Measurements from ENCODE around the gene NF1. TPM values are rescaled to one million over a fixed set of nuclear protein-coding genes. Genes with fewer than 3 reads are reported as not detected.

NF1 gene
- polyA plus RNA-seq, 1 donor from 2014 or later = 10.0 TPM

DNA sequence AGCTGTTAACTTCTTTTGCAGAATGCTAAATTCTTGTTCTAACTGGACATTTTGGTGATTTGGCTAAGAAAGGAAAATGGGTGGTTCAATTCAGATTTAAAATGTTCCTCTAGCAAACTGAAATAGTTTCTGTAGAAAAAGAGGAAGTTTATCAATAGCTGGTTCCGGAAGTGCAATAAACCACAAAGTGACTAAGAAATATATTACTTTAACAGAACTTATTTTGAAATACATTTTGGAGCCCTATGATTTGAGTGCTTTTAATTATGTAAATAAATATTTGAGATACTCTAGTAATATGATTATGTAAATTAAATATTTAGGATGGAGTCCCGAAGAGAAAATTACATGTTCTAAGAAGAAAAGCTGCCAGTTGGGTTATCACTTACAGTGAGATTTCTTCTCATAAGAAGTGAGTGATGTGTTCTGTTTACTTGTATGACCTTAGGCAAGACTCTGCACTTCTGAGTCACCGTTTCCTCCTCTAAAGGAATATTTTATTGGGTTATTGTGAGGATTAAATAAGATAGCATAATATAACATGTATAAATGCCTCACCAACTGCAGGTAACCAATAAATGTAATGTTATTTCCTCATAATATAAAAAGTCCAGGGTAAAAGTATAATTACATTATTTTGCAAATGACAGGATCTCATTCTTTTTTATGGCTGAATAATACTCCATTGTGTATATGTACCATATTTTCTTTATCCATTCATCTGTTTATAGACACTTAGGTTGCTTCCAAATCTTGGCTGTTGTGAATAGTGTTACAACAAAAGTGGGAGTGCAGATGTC, 219.4 kb downstream of the NF1 start, which contains the start of gene EVI2B:
TSS of gene EVI2B (minus strand) at position 73 of the 800 bp plus-strand sequence. CDS start 8,445 bp downstream, outside the sequence.
- peaks cover 19 to 26% (median 24%) of the 10 kb centered on the region in 3 donors for H3K4me1 Mint-ChIP-seq
- peaks cover 2% of the 10 kb centered on the region for H3K36me3 Mint-ChIP-seq
- H3K27ac Mint-ChIP-seq = peak within 1 kb of the TSS; percentile 42 to 96 (median 93)
- no peaks in the 10 kb centered on the region for H3K9me3 Mint-ChIP-seq
- peak within 1 kb of the TSS; percentile 82 to 96 (median 94) for H3K4me3 Mint-ChIP-seq
- no peaks in the 10 kb centered on the region for H3K27me3 Mint-ChIP-seq

DNA sequence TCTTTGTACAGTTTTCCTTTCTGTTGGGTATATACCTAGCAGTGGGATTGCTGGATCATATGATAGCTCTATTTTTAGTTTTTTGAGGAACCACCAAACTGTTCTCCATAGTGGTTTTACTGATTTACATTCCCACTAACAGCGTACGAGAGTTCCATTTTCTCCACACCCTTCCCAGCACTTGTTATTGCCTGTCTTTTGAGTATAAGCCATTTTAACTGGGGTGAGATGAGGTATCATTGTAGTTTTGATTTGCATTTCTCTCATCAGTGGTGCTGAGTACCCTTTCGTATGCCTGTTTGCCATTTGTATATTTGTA, 220.0 kb downstream of the NF1 start:
- H3K4me1 Mint-ChIP-seq = peaks cover 17 to 24% (median 22%) of the 10 kb centered on the region in 3 donors
- H3K9me3 Mint-ChIP-seq = no peaks in the 10 kb centered on the region
- peak overlapping the region; percentile 65 to 95 (median 88) for H3K4me3 Mint-ChIP-seq
- H3K27me3 Mint-ChIP-seq = no peaks in the 10 kb centered on the region
- H3K36me3 Mint-ChIP-seq = peaks cover 2% of the 10 kb centered on the region
- peak overlapping the region; percentile 42 to 96 (median 55) for H3K27ac Mint-ChIP-seq

DNA sequence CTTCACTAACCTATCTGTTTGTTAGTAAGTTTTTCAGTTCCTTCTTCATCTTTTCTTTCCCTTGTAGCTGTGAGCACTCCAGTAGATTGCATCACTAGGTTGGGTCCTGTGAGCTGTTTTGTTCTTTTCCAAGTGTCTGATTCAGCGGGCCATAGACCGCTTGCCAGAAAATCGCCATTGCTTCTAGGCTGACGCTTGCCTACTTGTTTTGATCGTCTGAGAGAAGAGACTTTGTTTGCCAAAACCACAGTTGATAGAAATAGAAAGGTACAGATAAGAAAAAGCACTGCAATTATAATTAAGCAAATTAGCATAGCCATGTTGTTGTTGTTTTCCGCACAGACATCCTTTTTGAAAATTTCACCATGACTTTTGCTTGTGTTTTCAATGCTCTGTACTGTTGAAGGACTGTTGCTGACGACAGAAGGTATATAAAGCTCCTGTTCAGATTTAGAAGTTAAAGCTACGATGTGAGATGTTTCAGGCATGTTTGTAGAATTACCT, 223.6 kb downstream of the NF1 start:
- H3K9me3 Mint-ChIP-seq = no peaks in the 10 kb centered on the region
- H3K4me1 Mint-ChIP-seq = peaks cover 25 to 33% (median 28%) of the 10 kb centered on the region in 3 donors
- peak overlapping the region; percentile 90 to 95 (median 94) for H3K4me3 Mint-ChIP-seq
- no peaks in the 10 kb centered on the region for H3K36me3 Mint-ChIP-seq
- no peaks in the 10 kb centered on the region for H3K27me3 Mint-ChIP-seq
- peak overlapping the region; percentile 90 to 94 (median 92) for H3K27ac Mint-ChIP-seq

DNA sequence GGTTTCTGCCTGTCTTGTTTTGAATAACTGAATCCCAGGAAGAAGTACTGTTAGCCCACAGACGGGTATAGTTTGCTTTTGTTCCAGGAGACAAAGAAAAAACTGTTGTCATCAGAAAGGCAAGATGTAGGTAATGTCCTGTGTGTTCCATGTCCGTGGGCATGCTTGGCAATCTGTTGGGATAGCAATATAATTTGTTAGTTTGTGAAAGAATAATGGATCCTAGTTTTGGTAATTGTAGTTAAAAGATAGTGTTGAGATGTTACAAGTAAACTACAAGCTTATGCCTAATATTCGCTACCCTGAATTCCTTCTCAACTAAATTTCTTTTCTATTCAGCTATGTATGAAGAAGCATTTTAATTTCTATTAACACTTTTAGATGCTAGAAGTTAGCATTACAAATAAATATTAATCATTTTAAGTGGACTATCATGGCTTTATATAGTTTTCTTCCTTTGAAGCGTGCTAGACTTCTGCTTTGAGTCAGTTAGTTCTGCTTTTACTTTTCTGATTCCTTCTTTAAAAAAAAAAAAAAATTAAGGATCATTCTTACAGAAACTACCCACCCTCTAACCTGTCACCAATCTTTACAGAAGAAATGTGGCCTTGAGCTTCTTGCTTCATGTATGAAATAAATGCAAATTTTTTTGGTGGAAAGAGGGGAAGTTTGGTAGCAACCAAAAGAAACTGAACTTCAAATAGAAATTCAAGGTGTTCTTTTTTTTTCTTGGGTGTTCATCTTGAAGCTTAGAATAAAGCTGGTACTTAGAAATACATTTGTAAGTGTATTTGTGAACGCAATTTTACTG, 224.3 kb downstream of the NF1 start:
- no peaks in the 10 kb centered on the region for H3K36me3 Mint-ChIP-seq
- H3K4me3 Mint-ChIP-seq = peak overlapping the region; percentile 90 to 95 (median 94)
- H3K9me3 Mint-ChIP-seq = no peaks in the 10 kb centered on the region
- no peaks in the 10 kb centered on the region for H3K27me3 Mint-ChIP-seq
- H3K27ac Mint-ChIP-seq = peak overlapping the region; percentile 90 to 94 (median 92)
- H3K4me1 Mint-ChIP-seq = peaks cover 25 to 37% (median 29%) of the 10 kb centered on the region in 3 donors

DNA sequence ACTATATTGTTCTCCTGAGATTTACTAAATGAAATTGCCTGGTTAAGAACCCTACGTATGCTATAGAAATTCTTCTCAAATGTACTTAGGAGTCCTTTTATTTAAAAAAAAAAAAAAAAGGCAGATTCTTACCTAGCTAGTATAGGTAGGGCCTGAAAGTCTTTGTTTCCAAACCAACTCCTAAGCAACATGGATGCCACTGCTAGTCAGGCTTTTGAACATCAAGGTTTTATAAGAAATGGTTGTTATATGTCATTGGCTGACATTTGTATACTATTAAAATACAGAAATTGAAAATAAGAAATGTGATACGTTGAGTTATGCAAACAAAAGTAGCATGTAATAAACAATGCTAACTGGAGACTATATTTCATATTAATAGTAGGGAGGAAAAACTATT, 225.5 kb downstream of the NF1 start:
- peak overlapping the region; percentile 93 to 95 (median 94) for H3K4me3 Mint-ChIP-seq
- no peaks in the 10 kb centered on the region for H3K36me3 Mint-ChIP-seq
- peaks cover 19 to 30% (median 23%) of the 10 kb centered on the region in 3 donors for H3K4me1 Mint-ChIP-seq
- H3K27ac Mint-ChIP-seq = peak overlapping the region in 1 of 3 donors; percentile 93
- H3K27me3 Mint-ChIP-seq = no peaks in the 10 kb centered on the region
- H3K9me3 Mint-ChIP-seq = no peaks in the 10 kb centered on the region

- peak overlapping the region; percentile 93 to 95 (median 94) for H3K4me3 Mint-ChIP-seq
- no peaks in the 10 kb centered on the region for H3K27me3 Mint-ChIP-seq
- peaks cover 19 to 26% (median 20%) of the 10 kb centered on the region in 3 donors for H3K4me1 Mint-ChIP-seq
- peak overlapping the region; percentile 82 to 96 (median 93) for H3K27ac Mint-ChIP-seq
- no peaks in the 10 kb centered on the region for H3K9me3 Mint-ChIP-seq
- no peaks in the 10 kb centered on the region for H3K36me3 Mint-ChIP-seq
Observed at GRCh38 chr17:31320791-31321190, 226.0 kb downstream of the NF1 start.

- no peaks in the 10 kb centered on the region for H3K9me3 Mint-ChIP-seq
- peaks cover under 1% of the 10 kb centered on the region for H3K36me3 Mint-ChIP-seq
Observed at GRCh38 chr17:31321481-31321880, 226.7 kb downstream of the NF1 start, which contains the start of gene EVI2A. EVI2A (minus strand) TSS chr17:31321622; CDS start chr17:31319013, 2,609 bp downstream.

GRCh38 chr17:31321966-31322365, 227.2 kb downstream of the NF1 start:
- peaks cover 4% of the 10 kb centered on the region for H3K36me3 Mint-ChIP-seq
- no peaks in the 10 kb centered on the region for H3K9me3 Mint-ChIP-seq
- peak overlapping the region; percentile 82 to 96 (median 93) for H3K27ac Mint-ChIP-seq
- peak overlapping the region; percentile 93 to 95 (median 94) for H3K4me3 Mint-ChIP-seq
- H3K4me1 Mint-ChIP-seq = peaks cover 13 to 21% (median 19%) of the 10 kb centered on the region in 3 donors
- H3K27me3 Mint-ChIP-seq = no peaks in the 10 kb centered on the region

More at GRCh38 chr17:31321481-31321880, 226.7 kb downstream of the NF1 start, which contains the start of gene EVI2A:
- Mint-ChIP-seq H3K27me3 (no peaks in the 10 kb centered on the region), H3K27ac (peak within 1 kb of the TSS; percentile 82 to 96 (median 93)), H3K4me1 (peaks cover 15 to 22% (median 19%) of the 10 kb centered on the region in 3 donors), H3K4me3 (peak within 1 kb of the TSS; percentile 93 to 95 (median 94))

GRCh38 chr17:31323551-31323950, 228.8 kb downstream of the NF1 start:
- no peaks in the 10 kb centered on the region for H3K27me3 Mint-ChIP-seq
- H3K4me3 Mint-ChIP-seq = peak overlapping the region in 1 of 4 donors; percentile 11
- peaks cover 10 to 20% (median 12%) of the 10 kb centered on the region in 3 donors for H3K4me1 Mint-ChIP-seq
- peaks cover 4% of the 10 kb centered on the region for H3K36me3 Mint-ChIP-seq
- peak overlapping the region; percentile 1 to 6 (median 5) for H3K27ac Mint-ChIP-seq
- no peaks in the 10 kb centered on the region for H3K9me3 Mint-ChIP-seq

DNA sequence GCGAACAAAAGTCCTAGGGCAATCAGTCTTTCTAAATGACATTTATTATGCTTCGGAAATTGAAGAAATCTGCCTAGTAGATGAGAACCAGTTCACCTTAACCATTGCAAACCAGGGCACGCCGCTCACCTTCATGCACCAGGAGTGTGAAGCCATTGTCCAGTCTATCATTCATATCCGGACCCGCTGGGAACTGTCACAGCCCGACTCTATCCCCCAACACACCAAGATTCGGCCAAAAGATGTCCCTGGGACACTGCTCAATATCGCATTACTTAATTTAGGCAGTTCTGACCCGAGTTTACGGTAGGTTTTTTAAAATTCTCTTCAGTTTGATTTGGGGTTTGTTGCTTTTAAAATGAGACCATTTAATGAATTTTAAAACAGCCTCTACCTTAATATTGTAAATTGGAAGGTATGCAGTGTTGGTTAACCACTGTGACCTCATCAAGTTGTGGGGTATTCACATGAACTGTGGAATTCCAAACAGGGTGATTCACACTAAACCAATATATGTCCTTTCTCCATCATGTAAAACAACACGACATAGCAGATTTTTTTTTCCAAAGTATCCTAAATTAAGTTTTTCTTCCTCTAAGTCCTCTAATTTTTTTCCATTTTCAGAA, 232.9 kb downstream of the NF1 start:
- Mint-ChIP-seq H3K4me1 (peaks cover 0 to 12% (median 6%) of the 10 kb centered on the region in 3 donors), H3K9me3 (no peaks in the 10 kb centered on the region), H3K27ac (no peak overlapping the region), H3K36me3 (peaks cover 7% of the 10 kb centered on the region), H3K4me3 (no peak overlapping the region), H3K27me3 (no peaks in the 10 kb centered on the region)

GRCh38 chr17:31328160-31328535, 233.4 kb downstream of the NF1 start:
- peaks cover 0 to 10% (median 6%) of the 10 kb centered on the region in 3 donors for H3K4me1 Mint-ChIP-seq
- H3K27ac Mint-ChIP-seq = peak overlapping the region in 1 of 3 donors; percentile 40
- no peaks in the 10 kb centered on the region for H3K9me3 Mint-ChIP-seq
- no peaks in the 10 kb centered on the region for H3K27me3 Mint-ChIP-seq
- H3K4me3 Mint-ChIP-seq = no peak overlapping the region
- peaks cover 7% of the 10 kb centered on the region for H3K36me3 Mint-ChIP-seq

- no peak overlapping the region for H3K27ac Mint-ChIP-seq
- H3K36me3 Mint-ChIP-seq = peaks cover 7% of the 10 kb centered on the region
- peaks cover 0 to 6% (median 4%) of the 10 kb centered on the region in 3 donors for H3K4me1 Mint-ChIP-seq
- H3K9me3 Mint-ChIP-seq = no peaks in the 10 kb centered on the region
- no peaks in the 10 kb centered on the region for H3K27me3 Mint-ChIP-seq
- H3K4me3 Mint-ChIP-seq = no peak overlapping the region
Observed at GRCh38 chr17:31329221-31329620, 234.4 kb downstream of the NF1 start.

DNA sequence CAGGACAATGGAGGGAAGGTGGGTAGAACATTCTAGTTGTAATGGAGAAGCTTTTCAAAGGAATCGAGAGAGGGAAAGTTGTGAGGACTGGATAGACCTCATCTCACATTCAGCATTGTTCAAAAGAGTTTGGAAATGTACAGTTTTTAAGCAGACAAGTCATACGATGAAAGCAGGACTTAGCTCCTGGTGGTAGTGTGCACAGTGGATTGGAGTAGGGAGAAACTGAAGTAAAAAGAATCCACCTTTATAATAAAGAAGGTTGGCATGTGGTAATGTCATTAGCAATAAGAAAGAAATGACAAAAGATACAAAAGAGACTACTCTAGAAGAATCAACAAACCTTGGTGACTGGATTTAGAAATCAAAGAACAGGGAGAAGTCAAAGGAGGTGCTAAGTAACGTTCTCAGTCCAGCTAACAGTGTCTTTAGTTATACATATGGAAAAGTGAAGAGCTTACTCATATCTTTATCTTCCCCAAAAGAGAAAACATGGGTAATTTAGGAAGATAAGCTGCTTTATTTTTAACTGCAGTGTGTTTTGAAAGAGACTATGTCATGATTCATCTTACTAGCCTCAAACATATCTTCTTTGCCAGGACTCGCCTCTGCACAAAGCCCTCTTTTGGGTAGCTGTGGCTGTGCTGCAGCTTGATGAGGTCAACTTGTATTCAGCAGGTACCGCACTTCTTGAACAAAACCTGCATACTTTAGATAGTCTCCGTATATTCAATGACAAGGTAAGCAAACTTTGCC, 245.3 kb downstream of the NF1 start:
- Mint-ChIP-seq H3K27me3 (no peaks in the 10 kb centered on the region), H3K4me3 (no peak overlapping the region), H3K27ac (peak overlapping the region in 1 of 3 donors; percentile 54), H3K4me1 (no peaks in the 10 kb centered on the region), H3K36me3 (peaks cover 18% of the 10 kb centered on the region), H3K9me3 (no peaks in the 10 kb centered on the region)

All from IgD-negative memory B cell (primary cell).